DND-41 (cell line): ENCODE results near the gene FKBP3.

Source experiments
- ATAC-seq: fragments of 200-7000 bp; cut with Tn5 transposase; 3 replicates; pipeline ENCODE4 v1.9.1; 2021; ENCODE audit warnings: low read depth; ENCODE audit not compliant: insufficient read depth
- DNase-seq: peaks from one replicate; pipeline ENCODE4 v3.0.0-alpha.2; 2020
- H2AFZ ChIP-seq: 2 replicates; pipeline ENCODE4 v1.6.0; 2012; ENCODE audit warnings: low read depth, low read length
- H3K27ac ChIP-seq: 2 replicates; pipeline ENCODE4 v1.5.1; 2012; ENCODE audit warnings: low read length, inconsistent platforms
- H3K27me3 ChIP-seq: fragments of 200-600 bp; sonication (generic); 2 replicates; pipeline ENCODE4 v1.6.0; 2012; ENCODE audit warnings: low read length, mild to moderate bottlenecking, inconsistent platforms; ENCODE audit not compliant: insufficient read depth, poor library complexity
- H3K36me3 ChIP-seq: 2 replicates; pipeline ENCODE4 v1.5.1; 2012; ENCODE audit warnings: low read length, inconsistent platforms; ENCODE audit not compliant: insufficient read depth
- H3K4me1 ChIP-seq: 2 replicates; pipeline ENCODE4 v1.5.1; 2012; ENCODE audit warnings: mild to moderate bottlenecking, low read length; ENCODE audit not compliant: insufficient read depth
- H3K4me2 ChIP-seq: 2 replicates; pipeline ENCODE4 v1.6.0; 2012; ENCODE audit warnings: mild to moderate bottlenecking, moderate library complexity, low read length, inconsistent platforms; ENCODE audit not compliant: insufficient read depth
- H3K4me3 ChIP-seq, 2 experiments: fragments of 200-600 bp in 1 of 2; shearing (Covaris generic) in 1 of 2; 2 replicates each; pipeline ENCODE4 v1.5.1; 2012 to 2016; ENCODE audit warnings: inconsistent platforms in 2 of 2, low read length in 2 of 2, mild to moderate bottlenecking in 2 of 2, low read depth in 1 of 2, moderate library complexity in 1 of 2
- H3K79me2 ChIP-seq: 2 replicates; pipeline ENCODE4 v1.6.0; 2012; ENCODE audit warnings: low read length, inconsistent platforms; ENCODE audit not compliant: insufficient read depth
- H3K9ac ChIP-seq: 2 replicates; pipeline ENCODE4 v1.6.0; 2012; ENCODE audit warnings: low read depth, mild to moderate bottlenecking, inconsistent platforms, low read length, moderate library complexity
- H3K9me3 ChIP-seq: 2 replicates; pipeline ENCODE4 v1.5.1; 2012; ENCODE audit warnings: low read length, moderate library complexity, mild to moderate bottlenecking, inconsistent platforms; ENCODE audit not compliant: insufficient read depth, severe bottlenecking
- H4K20me1 ChIP-seq: 2 replicates; pipeline ENCODE4 v1.6.0; 2012; ENCODE audit warnings: low read length; ENCODE audit not compliant: insufficient read depth
- CTCF ChIP-seq: IDR thresholded peaks from 2 replicates; pipeline ENCODE4 v1.5.1; 2012; ENCODE audit warnings: borderline replicate concordance, low read length, moderate library complexity, mild to moderate bottlenecking; ENCODE audit not compliant: poor library complexity, severe bottlenecking; ENCODE audit errors: extremely low read depth
- EZH2 ChIP-seq: IDR thresholded peaks from 3 replicates; pipeline ENCODE4 v1.6.1; 2012; ENCODE audit warnings: borderline replicate concordance, low read depth, mild to moderate bottlenecking, moderate library complexity, low read length, inconsistent platforms; ENCODE audit not compliant: severe bottlenecking

FKBP3 gene

DNA sequence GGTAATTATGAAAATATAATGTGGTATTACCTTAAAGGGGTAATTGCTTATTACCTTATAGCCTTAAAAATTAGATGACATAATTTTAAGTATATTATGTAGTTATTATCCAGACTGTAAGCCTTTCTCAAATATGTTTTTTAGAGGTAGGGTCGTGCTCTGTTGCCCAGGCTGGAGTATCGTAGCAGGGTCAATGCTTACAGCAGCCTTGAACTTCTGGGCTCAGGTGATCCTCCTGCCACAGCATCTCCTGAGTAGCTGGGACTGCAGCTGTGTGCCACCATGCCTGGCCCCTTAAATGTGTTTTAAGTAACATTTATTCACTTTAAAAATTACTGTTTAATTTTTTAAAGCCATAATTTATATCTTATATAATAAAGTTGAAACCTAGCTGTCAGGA lies 40.0 kb downstream of the FKBP3 start:
- H3K4me2 ChIP-seq = no peak overlapping the region
- no peak overlapping the region for H2AFZ ChIP-seq
- no peak for ATAC-seq
- peaks cover 82% of the 10 kb centered on the region for H3K79me2 ChIP-seq
- no peaks in the 10 kb centered on the region for H3K9me3 ChIP-seq
- H3K9ac ChIP-seq = no peak overlapping the region
- DNase-seq = no peak
- no peaks in the 10 kb centered on the region for H3K27me3 ChIP-seq
- no peaks in the 10 kb centered on the region; the same call in 1 of the 2 replicates for H3K4me1 ChIP-seq
- no peak overlapping the region for H3K4me3 ChIP-seq
- H4K20me1 ChIP-seq = peaks cover 43% of the 10 kb centered on the region
- TF ChIP-seq EZH2 = no peak
- no peak for TF ChIP-seq CTCF
- no peak overlapping the region for H3K27ac ChIP-seq
- H3K36me3 ChIP-seq = peaks cover 50% of the 10 kb centered on the region

DNA sequence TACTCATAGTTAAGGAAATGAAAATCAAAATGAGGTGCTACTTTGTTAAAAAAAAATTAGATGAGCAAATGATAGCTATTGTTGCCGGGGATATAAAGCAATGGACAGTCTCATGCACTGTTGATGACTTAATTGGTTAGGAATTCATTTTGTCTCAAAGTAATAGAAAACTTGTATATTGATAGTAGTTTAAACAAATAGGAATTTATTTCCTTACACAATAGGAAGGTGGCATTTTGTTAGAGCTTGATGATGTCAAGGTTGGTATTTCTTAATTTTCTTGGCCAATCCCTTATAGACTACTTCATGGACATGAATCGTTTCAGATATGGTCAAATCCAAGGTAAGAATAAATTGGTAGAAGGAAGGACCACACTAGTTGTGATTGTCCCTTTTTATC lies 42.6 kb downstream of the FKBP3 start:
- H3K4me2 ChIP-seq = no peak overlapping the region
- no peaks in the 10 kb centered on the region for H3K9me3 ChIP-seq
- H3K27ac ChIP-seq = no peak overlapping the region
- H3K4me1 ChIP-seq = peaks cover 18% of the 10 kb centered on the region
- no peak overlapping the region for H3K9ac ChIP-seq
- H4K20me1 ChIP-seq = peaks cover 64% of the 10 kb centered on the region
- H3K27me3 ChIP-seq = no peaks in the 10 kb centered on the region
- H3K36me3 ChIP-seq = peaks cover 35% of the 10 kb centered on the region
- DNase-seq (no peak), ATAC-seq (no peak)
- no peak overlapping the region for H2AFZ ChIP-seq
- no peak for TF ChIP-seq CTCF
- no peak for TF ChIP-seq EZH2
- H3K4me3 ChIP-seq = no peak overlapping the region
- peaks cover 99% of the 10 kb centered on the region for H3K79me2 ChIP-seq

DNA sequence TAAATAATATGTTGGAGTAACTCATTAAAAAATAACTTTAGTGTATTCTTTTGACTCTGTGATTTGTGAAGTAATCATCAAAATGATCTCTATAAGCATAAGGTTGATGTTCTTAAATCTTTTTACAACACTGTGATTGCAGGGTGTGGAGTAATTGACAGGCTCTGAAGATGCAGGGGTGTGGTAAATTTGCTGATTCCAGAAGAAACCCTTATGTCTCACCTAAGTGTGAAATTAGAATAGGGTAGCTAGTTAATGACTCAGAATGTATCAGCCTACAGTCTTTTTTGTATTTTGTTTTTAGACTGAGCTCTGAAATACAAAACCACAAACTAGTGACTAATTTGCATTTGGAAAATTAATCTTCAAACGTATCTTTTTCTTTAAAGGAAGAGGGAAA lies 44.5 kb downstream of the FKBP3 start:
- H3K4me2 ChIP-seq = peak overlapping the region; percentile 20; the same call in 1 of the 2 replicates
- peaks cover 99% of the 10 kb centered on the region for H3K79me2 ChIP-seq
- TF ChIP-seq CTCF = no peak
- no peak for TF ChIP-seq EZH2
- no peak overlapping the region for H3K27ac ChIP-seq
- peaks cover 17% of the 10 kb centered on the region for H3K36me3 ChIP-seq
- no peak for DNase-seq
- no peaks in the 10 kb centered on the region for H3K9me3 ChIP-seq
- no peaks in the 10 kb centered on the region for H3K27me3 ChIP-seq
- H2AFZ ChIP-seq = no peak overlapping the region
- peaks cover 37% of the 10 kb centered on the region for H3K4me1 ChIP-seq
- peaks cover 69% of the 10 kb centered on the region for H4K20me1 ChIP-seq
- H3K4me3 ChIP-seq = no peak overlapping the region
- no peak overlapping the region for H3K9ac ChIP-seq
- ATAC-seq = no peak

- H3K27ac ChIP-seq = peak overlapping the region; percentile 65; the same call in 1 of the 2 replicates
- no peaks in the 10 kb centered on the region for H3K9me3 ChIP-seq
- TF ChIP-seq EZH2 (no peak), CTCF (no peak)
- ATAC-seq = no peak
- H4K20me1 ChIP-seq = peaks cover 49% of the 10 kb centered on the region
- no peaks in the 10 kb centered on the region for H3K27me3 ChIP-seq
- H3K4me3 ChIP-seq = peak overlapping the region; percentile 58 to 68; a peak in 3 of 4 replicates
- DNase-seq = no peak
- H3K4me1 ChIP-seq = peaks cover 46% of the 10 kb centered on the region
- H3K79me2 ChIP-seq = peaks cover 60% of the 10 kb centered on the region
- H2AFZ ChIP-seq = no peak overlapping the region
- peaks cover 7% of the 10 kb centered on the region for H3K36me3 ChIP-seq
- H3K4me2 ChIP-seq = peak overlapping the region; percentile 70
- peak overlapping the region; percentile 70 for H3K9ac ChIP-seq
These were observed 49.3 kb downstream of the FKBP3 start for GRCh38 chr14:45084946-45085346.
